Gastroesophageal sphincter (tissue), 3 donors: ENCODE results near the gene FOXN1.

ENCODE experiments used
- CTCF ChIP-seq, 4 experiments: fragments of 200-600 bp in 2 of 4; fragments of 450-650 bp in 2 of 4; sonication (generic) in 1 of 4; IDR thresholded peaks; one replicate each; pipeline ENCODE4 v1.5.1; 2017 to 2019; ENCODE audit warnings: antibody characterized with exemption in 4 of 4, mild to moderate bottlenecking in 2 of 4, moderate library complexity in 2 of 4
- EP300 ChIP-seq: sonication (generic); formaldehyde crosslinking; IDR thresholded peaks from one replicate; pipeline ENCODE4 v1.6.1; 2017; ENCODE audit warnings: antibody characterized with exemption, mild to moderate bottlenecking

DNA sequence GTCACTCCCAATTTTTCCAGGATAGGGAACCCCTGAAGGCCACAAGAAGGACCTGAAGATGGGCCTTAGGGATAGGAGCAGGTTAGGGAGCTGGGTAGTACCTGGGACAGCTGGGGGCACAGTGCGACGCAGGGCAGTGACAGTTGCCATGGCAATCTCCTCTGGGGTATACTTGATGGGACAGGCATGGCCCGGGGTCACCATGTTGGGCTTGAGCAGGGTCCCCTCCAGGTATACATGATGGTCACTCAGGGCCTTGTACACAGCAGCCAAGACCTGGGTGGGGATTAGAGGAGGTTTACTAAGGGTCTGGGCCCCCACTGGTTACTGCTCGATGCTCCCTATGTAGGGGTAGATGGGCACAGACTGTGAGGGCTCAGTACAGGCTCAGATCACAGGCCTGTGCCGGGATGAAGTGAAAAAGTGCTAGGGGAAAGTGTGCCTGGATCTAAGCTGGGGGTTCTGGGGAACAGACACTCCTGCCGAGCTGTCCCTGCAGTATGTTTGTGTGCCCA is 67.9 kb downstream of the FOXN1 start:
- no peak for TF ChIP-seq EP300
- no peak for TF ChIP-seq CTCF (IDR thresholded peaks at IDR 0.05)
